H1 (cell line): Measurements from ENCODE around the gene ZNF665. TPM values are rescaled to one million over a fixed set of nuclear protein-coding genes. Genes with fewer than 3 reads are reported as not detected.

ENCODE experiments used
- EZH2 ChIP-seq: fragments of 200-600 bp; sonication (generic); IDR thresholded peaks from 2 replicates; pipeline ENCODE4 v1.7.1; 2012; ENCODE audit warnings: low read depth, mild to moderate bottlenecking, moderate library complexity, low read length, inconsistent platforms; ENCODE audit not compliant: severe bottlenecking
- HDAC2 ChIP-seq, 2 experiments: fragments of 300-600 bp in 1 of 2; sonication (generic) in 1 of 2; IDR thresholded peaks; 2 replicates each; pipeline ENCODE4 v1.6.1; 2011 to 2012; ENCODE audit warnings: low read depth in 2 of 2, low read length in 2 of 2, mild to moderate bottlenecking in 2 of 2, moderate library complexity in 2 of 2, borderline replicate concordance in 1 of 2, inconsistent platforms in 1 of 2
- MAX ChIP-seq: IDR thresholded peaks from 2 replicates; pipeline ENCODE4 v1.6.1; 2012; ENCODE audit warnings: inconsistent platforms
- PHF8 ChIP-seq: fragments of 200-600 bp; sonication (generic); conservative IDR thresholded peaks from 2 replicates; pipeline ENCODE4 v1.7.1; 2012; ENCODE audit warnings: low read depth, mild to moderate bottlenecking, inconsistent platforms, low read length, moderate library complexity
- POU5F1 ChIP-seq: IDR thresholded peaks from 2 replicates; pipeline ENCODE4 v1.6.1; 2011; ENCODE audit warnings: low read depth, mild to moderate bottlenecking, low read length, moderate library complexity
- TBP ChIP-seq: IDR thresholded peaks from 2 replicates; pipeline ENCODE4 v1.6.1; 2011; ENCODE audit warnings: low read depth, low read length, improper control_type of control experiment
- polyA plus RNA-seq, 7 experiments: library from polyadenylated mRNA; depleted of rRNA in 3 of 7; stranded (reverse) in 5 of 7; unstranded in 2 of 7; fragments of >200 nt in 5 of 7; fragments of 200-250 nt in 2 of 7; gene quantifications; 1 replicate in 5 of 7; 2 replicates in 1 of 7; 4 replicates in 1 of 7; pipeline versions ENCODE4 v1.2.1 to v1.2.3, GENCODE V29; 2011 to 2013; ENCODE audit warnings: missing spikeins in 2 of 7, mixed read lengths in 2 of 7
- total RNA-seq: library from RNA; stranded (reverse); fragmentation: NEBNext Ultra II Directional; extraction: Animal tissue kit (Norgen Biotek cat#: 25700); gene quantifications from 2 replicates; pipeline ENCODE4 v1.2.1, GENCODE V29; 2021

Gene ZNF665
- total and polyA plus RNA-seq, 2 of the 8 experiments (the other 6 are each of a cell fraction or from before 2014, with no cell fraction given), result 2.4 to 6.4 TPM

- no peak for TF ChIP-seq TBP
- no peak for TF ChIP-seq POU5F1
- no peak for TF ChIP-seq HDAC2 (IDR thresholded peaks at IDR 0.05; ENCODE audit: borderline replicate concordance in 1 of 2, low read depth in 2 of 2, low read length in 2 of 2)
- TF ChIP-seq PHF8, result no peak
- no peak for TF ChIP-seq EZH2
- no peak for TF ChIP-seq MAX
Measured at GRCh38 chr19:53183146-53183764, 9.9 kb downstream of the ZNF665 start (continued).
